Neutrophil (primary cell): ENCODE data around the gene CMTM4.
"Not testable (repeated sequence)": the region's sequence is repeated elsewhere in the genome, so short reads cannot be mapped to it uniquely, and the experiment has no call there.

Experiments used
- H3K27ac ChIP-seq: fragments of 200-600 bp; sonication (generic); 2 replicates; pipeline ENCODE4 v1.5.1; 2016; ENCODE audit warnings: mild to moderate bottlenecking, moderate library complexity
- H3K27me3 ChIP-seq: fragments of 200-600 bp; sonication (generic); 2 replicates; pipeline ENCODE4 v1.6.0; 2016; ENCODE audit warnings: mild to moderate bottlenecking
- H3K36me3 ChIP-seq: fragments of 200-600 bp; sonication (generic); 2 replicates; pipeline ENCODE4 v1.5.1; 2017
- H3K4me1 ChIP-seq, 2 experiments: fragments of 200-600 bp in 1 of 2; sonication (generic) in 1 of 2; 1 replicate in 1 of 2; 2 replicates in 1 of 2; pipeline versions ENCODE4 v1.5.1 to v1.6.1; 2013 to 2016; ENCODE audit warnings: low read depth in 1 of 2, low read length in 1 of 2, mild to moderate bottlenecking in 1 of 2, moderate library complexity in 1 of 2; ENCODE audit not compliant: control insufficient read depth in 1 of 2, insufficient read depth in 1 of 2
- H3K4me3 ChIP-seq, 2 experiments: fragments of 200-600 bp in 1 of 2; sonication (generic) in 1 of 2; 1 replicate in 1 of 2; 2 replicates in 1 of 2; pipeline ENCODE4 v1.5.1; 2013 to 2016; ENCODE audit warnings: low read depth in 1 of 2, low read length in 1 of 2, mild to moderate bottlenecking in 1 of 2, moderate library complexity in 1 of 2
- H3K9me3 ChIP-seq: fragments of 200-600 bp; sonication (generic); 2 replicates; pipeline ENCODE4 v1.5.1; 2016
- TF ChIP-seq, protein P1 (sequence below): fragments of 200-600 bp; sonication (generic); IDR thresholded peaks from 2 replicates; pipeline ENCODE4 v1.5.1; 2016; ENCODE audit warnings: antibody characterized with exemption

The CMTM4 gene

DNA sequence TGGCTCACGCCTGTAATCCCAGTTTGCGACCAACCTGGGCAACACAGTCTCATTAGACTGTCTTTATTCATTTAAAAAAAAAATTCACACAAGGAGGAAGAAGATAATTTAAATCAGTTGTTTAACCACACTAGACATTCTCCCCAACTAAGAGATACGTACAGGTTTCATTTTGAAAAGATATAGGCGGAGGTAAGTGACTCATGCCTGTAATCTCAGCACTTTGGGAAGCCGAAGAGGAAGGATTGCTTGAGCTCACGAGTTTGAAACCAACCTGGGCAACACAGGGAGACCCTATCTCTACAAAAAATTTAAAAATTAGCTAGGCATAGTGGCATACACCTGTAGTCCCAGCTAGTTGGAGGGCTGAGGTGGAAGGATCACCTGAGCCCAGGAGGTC lies 5.3 kb downstream of the CMTM4 start:
- TF ChIP-seq, protein P1, sequence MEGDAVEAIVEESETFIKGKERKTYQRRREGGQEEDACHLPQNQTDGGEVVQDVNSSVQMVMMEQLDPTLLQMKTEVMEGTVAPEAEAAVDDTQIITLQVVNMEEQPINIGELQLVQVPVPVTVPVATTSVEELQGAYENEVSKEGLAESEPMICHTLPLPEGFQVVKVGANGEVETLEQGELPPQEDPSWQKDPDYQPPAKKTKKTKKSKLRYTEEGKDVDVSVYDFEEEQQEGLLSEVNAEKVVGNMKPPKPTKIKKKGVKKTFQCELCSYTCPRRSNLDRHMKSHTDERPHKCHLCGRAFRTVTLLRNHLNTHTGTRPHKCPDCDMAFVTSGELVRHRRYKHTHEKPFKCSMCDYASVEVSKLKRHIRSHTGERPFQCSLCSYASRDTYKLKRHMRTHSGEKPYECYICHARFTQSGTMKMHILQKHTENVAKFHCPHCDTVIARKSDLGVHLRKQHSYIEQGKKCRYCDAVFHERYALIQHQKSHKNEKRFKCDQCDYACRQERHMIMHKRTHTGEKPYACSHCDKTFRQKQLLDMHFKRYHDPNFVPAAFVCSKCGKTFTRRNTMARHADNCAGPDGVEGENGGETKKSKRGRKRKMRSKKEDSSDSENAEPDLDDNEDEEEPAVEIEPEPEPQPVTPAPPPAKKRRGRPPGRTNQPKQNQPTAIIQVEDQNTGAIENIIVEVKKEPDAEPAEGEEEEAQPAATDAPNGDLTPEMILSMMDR, result no peak
- H3K9me3 ChIP-seq, result no peaks in the 10 kb centered on the region
- H3K36me3 ChIP-seq, result no peaks in the 10 kb centered on the region
- no peak overlapping the region for H3K4me3 ChIP-seq
- H3K27ac ChIP-seq, result no peak overlapping the region
- peaks cover 16 to 20% of the 10 kb centered on the region in 2 experiments for H3K4me1 ChIP-seq
- H3K27me3 ChIP-seq, result no peaks in the 10 kb centered on the region

DNA sequence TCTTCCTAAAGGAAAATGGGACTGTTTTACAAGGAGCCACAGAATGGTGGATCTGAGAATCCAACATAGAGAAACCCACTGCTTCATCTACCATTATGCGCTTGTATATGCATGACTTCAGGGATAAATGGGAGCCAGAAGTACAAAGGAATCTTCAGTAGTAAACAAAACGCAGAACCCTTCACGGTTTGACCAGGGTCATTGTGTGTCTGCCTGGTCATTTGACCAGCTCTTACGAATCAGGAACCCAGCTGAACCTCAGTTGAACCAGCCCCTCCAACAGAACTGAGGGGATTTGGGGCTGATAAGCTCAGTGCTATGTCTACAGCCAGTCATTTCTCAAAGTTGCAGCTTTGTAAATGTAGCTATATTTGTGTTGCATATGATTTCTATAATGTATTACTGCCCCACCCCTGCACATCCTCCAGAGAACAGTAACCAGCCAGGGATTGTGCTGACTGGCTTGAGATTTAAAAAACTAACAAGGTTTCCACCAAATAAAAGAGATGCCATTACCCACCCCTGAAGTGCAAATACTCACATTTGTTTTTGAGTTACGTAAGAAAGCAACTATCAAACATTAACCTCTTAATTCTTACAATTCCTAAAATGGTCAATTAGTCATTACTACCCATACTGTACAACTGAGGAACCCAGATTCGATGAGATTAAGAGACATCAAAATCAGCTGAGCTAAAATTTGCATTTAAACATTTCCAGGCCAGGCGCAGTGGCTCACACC lies 6.3 kb downstream of the CMTM4 start:
- Histone ChIP-seq H3K27ac (no peak overlapping the region), H3K4me1 (peaks cover 6 to 11% of the 10 kb centered on the region in 2 experiments), H3K36me3 (no peaks in the 10 kb centered on the region), H3K4me3 (no peak overlapping the region), H3K27me3 (no peaks in the 10 kb centered on the region), H3K9me3 (no peaks in the 10 kb centered on the region)
- TF ChIP-seq, protein P1, result no peak

DNA sequence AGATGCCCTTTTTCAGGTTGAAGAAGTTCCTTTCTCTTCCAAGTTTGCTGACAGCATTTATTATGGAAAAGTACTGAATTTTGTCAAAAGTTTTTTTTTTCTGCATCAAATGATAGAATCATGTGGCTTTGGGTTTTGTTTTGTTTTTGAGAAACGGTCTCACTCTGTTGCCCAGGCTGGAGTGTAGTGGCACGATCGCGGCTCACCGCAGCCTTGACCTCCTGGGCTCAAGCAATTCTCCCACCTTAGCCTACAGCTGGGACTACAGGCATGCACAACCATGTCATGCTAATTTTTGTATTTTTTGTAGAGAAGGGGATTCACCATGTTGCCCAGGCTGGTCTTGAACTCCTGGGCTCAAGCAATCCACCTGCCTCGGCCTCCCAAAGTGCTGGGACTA lies 7.3 kb downstream of the CMTM4 start:
- TF ChIP-seq, protein P1, result no peak
- no peaks in the 10 kb centered on the region for H3K36me3 ChIP-seq
- H3K4me1 ChIP-seq, result peaks cover 0 to 3% of the 10 kb centered on the region in 2 experiments
- H3K9me3 ChIP-seq, result no peaks in the 10 kb centered on the region
- H3K27me3 ChIP-seq, result no peaks in the 10 kb centered on the region
- no peak overlapping the region for H3K4me3 ChIP-seq
- no peak overlapping the region for H3K27ac ChIP-seq

DNA sequence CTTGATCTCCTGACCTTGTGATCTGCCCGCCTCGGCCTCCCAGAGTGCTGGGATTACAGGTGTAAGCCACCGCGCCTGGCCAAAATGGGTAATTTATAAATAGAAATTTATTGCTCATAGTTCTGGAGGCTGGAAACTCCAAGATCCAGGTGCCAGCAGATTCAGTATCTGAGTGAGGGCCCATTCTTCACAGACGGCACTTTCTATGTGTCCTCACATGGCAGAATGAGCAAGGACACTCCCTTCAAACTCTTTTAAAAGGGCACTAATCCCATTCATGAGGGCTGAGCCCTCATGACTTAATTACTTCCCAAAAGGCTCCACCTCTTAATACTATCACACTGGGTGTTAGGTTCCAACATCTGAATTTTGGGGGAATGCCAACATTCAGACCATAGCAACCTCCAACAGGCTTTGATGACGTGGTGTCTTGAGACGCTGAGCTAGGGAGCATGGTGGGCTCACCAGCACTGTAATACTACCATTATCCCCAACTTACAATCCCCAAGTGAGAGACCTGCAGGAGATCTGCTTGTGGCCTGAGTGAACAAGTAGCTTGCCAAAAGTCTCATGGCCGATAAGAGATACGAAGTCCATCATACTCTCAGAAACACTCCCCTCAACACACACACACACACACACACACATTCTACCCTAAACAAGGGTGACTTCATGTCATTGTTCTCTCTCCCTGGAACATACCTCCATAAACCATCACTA lies 8.5 kb downstream of the CMTM4 start:
- Histone ChIP-seq H3K4me1 (peaks cover 0 to 3% of the 10 kb centered on the region in 2 experiments), H3K36me3 (no peaks in the 10 kb centered on the region)

DNA sequence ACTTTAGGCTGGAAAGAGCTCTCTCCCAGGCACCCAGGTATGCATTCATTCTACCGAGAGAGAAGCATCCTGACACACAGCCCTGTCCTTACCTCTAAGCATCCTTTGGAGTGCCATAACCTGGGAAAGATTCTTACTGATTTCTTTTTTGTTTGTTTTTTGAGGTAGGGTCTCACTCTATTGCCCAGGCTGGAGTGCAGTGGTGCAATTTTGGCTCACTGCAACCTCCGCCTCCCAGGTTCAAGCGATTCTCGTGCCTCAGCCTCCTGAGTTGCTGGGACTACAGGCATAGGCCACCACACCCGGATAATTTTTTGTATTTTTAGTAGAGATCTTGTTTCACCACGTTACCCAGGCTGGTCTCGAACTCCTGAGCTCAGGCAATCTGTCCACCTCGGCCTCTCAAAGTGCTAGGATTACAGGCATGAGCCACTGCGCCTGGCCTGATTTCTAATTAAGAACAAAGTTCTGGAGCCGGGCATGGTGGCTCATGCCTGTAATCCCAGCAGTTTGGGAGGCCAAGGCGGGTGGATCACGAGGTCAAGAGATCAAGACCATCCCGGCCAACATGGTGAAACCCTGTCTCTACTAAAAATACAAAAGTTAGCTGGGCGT lies 10.9 kb downstream of the CMTM4 start:
- H3K27me3 ChIP-seq, H3K4me3 ChIP-seq, H3K4me1 ChIP-seq, H3K27ac ChIP-seq, H3K9me3 ChIP-seq, H3K36me3 ChIP-seq: not testable (repeated sequence)

More for the DNA sequence above, 8.5 kb downstream of the CMTM4 start:
- Histone ChIP-seq H3K27me3 (no peaks in the 10 kb centered on the region), H3K9me3 (no peaks in the 10 kb centered on the region), H3K4me3 (no peak overlapping the region), H3K27ac (no peak overlapping the region)
- TF ChIP-seq, protein P1, result no peak

GRCh38 chr16:66682271-66682670 lies 14.3 kb downstream of the CMTM4 start:
- H3K4me3 ChIP-seq, result no peak overlapping the region
- no peaks in the 10 kb centered on the region for H3K9me3 ChIP-seq
- TF ChIP-seq, protein P1, result no peak
- H3K27ac ChIP-seq, result no peak overlapping the region
- H3K36me3 ChIP-seq, result peaks cover 4% of the 10 kb centered on the region
- H3K27me3 ChIP-seq, result no peaks in the 10 kb centered on the region
- H3K4me1 ChIP-seq, result peaks cover 0 to 3% of the 10 kb centered on the region in 2 experiments
